Activated B cell treated with CpG ODN at 0.5 μM for 24 hours (primary cell): Measurements from ENCODE around the gene ADIPOQ. TPM values are rescaled to one million over a fixed set of nuclear protein-coding genes. Genes with fewer than 3 reads are reported as not detected.
"Not testable (repeated sequence)": the region's sequence is repeated elsewhere in the genome, so short reads cannot be mapped to it uniquely, and the experiment has no call there.

Experiments
- ATAC-seq: fragments of 200-7000 bp; cut with Tn5 transposase; one replicate; pipeline ENCODE4 v1.10.0; 2021; ENCODE audit warnings: low read depth, mild to moderate bottlenecking, moderate library complexity
- CTCF ChIA-PET: fragments of 350-600 bp; sonication (Branson Sonifier 250); formaldehyde crosslinking; loops from one replicate; lab custom pipeline; 2021; ENCODE audit warnings: antibody characterized with exemption; lab: Charles Lee
- POLR2A ChIA-PET: fragments of 350-600 bp; sonication (Branson Sonifier 250); formaldehyde crosslinking; loops from one replicate; lab custom pipeline; 2021; ENCODE audit warnings: antibody characterized with exemption; lab: Charles Lee
- DNase-seq: peaks from one replicate; pipeline ENCODE4 v3.0.0; 2022
- H3K27ac Mint-ChIP-seq: one replicate; pipeline ENCODE4 v1.8.0; 2020; ENCODE audit warnings: mixed read lengths
- H3K27me3 Mint-ChIP-seq: one replicate; pipeline ENCODE4 v1.8.0; 2021; ENCODE audit warnings: mixed read lengths
- H3K36me3 Mint-ChIP-seq: one replicate; pipeline ENCODE4 v1.8.0; 2021; ENCODE audit warnings: low read depth, mixed read lengths
- H3K4me1 Mint-ChIP-seq: one replicate; pipeline ENCODE4 v1.8.0; 2021; ENCODE audit warnings: mixed read lengths
- H3K4me3 Mint-ChIP-seq: one replicate; pipeline ENCODE4 v1.8.0; 2020; ENCODE audit warnings: mild to moderate bottlenecking, mixed read lengths
- H3K9me3 Mint-ChIP-seq: one replicate; pipeline ENCODE4 v1.8.0; 2020; ENCODE audit warnings: mixed read lengths
- intact Hi-C: fragments of 100-400 bp; cut with micrococcal nuclease; formaldehyde crosslinking; loops from one replicate; pipeline ENCODE4 v1.15.1; 2024
- total RNA-seq: library from RNA; stranded (reverse); gene quantifications from 2 replicates; pipeline ENCODE4 v1.2.3, GENCODE V29; 2022
- TF ChIP-seq, protein P1 (sequence below): fragments of 200-600 bp; IDR thresholded peaks from one replicate; pipeline ENCODE4 v1.8.0; 2022; ENCODE audit warnings: antibody characterized with exemption, mild to moderate bottlenecking

The ADIPOQ gene
- total RNA-seq, 1 donor from 2014 or later, result not detected

DNA sequence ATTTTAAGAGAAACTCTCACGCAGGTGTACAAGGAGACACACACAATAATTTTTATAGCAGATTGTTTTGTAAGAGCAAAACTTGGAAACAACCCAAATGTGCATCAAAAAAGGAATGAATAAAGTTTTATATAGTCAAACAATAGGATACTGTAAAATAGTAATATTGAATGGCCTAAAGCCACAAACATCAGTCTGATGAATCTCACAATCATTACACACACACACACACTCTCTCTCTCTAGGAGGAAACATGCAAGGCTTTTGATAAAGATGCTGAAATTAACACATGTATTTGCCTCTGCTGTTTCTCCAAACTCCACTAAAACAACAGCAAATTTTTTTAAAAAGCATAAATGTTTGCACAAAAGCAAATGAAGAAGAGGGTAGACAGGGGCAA lies 37.3 kb downstream of the ADIPOQ start:
- no peaks in the 10 kb centered on the region for H3K36me3 Mint-ChIP-seq
- no peak for ATAC-seq
- no peak overlapping the region for H3K4me3 Mint-ChIP-seq
- TF ChIP-seq, protein P1, sequence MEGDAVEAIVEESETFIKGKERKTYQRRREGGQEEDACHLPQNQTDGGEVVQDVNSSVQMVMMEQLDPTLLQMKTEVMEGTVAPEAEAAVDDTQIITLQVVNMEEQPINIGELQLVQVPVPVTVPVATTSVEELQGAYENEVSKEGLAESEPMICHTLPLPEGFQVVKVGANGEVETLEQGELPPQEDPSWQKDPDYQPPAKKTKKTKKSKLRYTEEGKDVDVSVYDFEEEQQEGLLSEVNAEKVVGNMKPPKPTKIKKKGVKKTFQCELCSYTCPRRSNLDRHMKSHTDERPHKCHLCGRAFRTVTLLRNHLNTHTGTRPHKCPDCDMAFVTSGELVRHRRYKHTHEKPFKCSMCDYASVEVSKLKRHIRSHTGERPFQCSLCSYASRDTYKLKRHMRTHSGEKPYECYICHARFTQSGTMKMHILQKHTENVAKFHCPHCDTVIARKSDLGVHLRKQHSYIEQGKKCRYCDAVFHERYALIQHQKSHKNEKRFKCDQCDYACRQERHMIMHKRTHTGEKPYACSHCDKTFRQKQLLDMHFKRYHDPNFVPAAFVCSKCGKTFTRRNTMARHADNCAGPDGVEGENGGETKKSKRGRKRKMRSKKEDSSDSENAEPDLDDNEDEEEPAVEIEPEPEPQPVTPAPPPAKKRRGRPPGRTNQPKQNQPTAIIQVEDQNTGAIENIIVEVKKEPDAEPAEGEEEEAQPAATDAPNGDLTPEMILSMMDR, result no peak
- ChIA-PET CTCF (interaction anchor here (2.4 kb wide), 1 partner anchor 30 kb away, joined by 7 read pairs; no protein-coding TSS in a partner anchor), POLR2A (no interaction called here)
- no peaks in the 10 kb centered on the region for H3K9me3 Mint-ChIP-seq
- peaks cover 1% of the 10 kb centered on the region for H3K27me3 Mint-ChIP-seq
- H3K27ac Mint-ChIP-seq, result no peak overlapping the region
- no peak for DNase-seq
- H3K4me1 Mint-ChIP-seq, result peaks cover 3% of the 10 kb centered on the region
- intact Hi-C loops, result no loop called here

DNA sequence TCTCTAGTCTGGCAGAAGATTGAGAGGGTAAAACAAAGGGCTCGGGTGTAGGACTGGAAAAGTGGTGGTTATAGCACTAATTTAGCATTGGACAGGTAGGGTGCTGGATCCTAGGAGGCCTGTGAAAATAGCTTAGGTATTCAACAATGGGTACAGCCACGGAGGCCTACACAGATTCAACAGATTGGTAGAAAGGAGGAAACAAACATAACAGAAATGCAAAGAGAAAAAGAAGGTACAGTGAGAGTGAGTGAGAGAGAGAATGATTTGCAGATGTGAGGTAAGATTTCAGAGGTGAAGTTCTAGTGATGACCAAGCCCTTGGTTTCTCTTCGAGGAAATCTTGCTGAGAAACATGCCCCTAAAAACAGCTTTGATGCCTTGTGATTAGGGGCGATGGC lies 37.9 kb downstream of the ADIPOQ start:
- no peak overlapping the region for H3K4me3 Mint-ChIP-seq
- CTCF ChIA-PET, result interaction anchor here (2.4 kb wide), 1 partner anchor 31 kb away, joined by 7 read pairs; no protein-coding TSS in a partner anchor
- H3K27ac Mint-ChIP-seq, result no peak overlapping the region
- peaks cover 5% of the 10 kb centered on the region for H3K27me3 Mint-ChIP-seq
- ATAC-seq (no peak), DNase-seq (no peak)
- H3K9me3 Mint-ChIP-seq, result no peaks in the 10 kb centered on the region
- POLR2A ChIA-PET, result no interaction called here
- TF ChIP-seq, protein P1, result no peak
- H3K36me3 Mint-ChIP-seq, result no peaks in the 10 kb centered on the region
- peaks cover 3% of the 10 kb centered on the region for H3K4me1 Mint-ChIP-seq
- intact Hi-C loops, result no loop called here

DNA sequence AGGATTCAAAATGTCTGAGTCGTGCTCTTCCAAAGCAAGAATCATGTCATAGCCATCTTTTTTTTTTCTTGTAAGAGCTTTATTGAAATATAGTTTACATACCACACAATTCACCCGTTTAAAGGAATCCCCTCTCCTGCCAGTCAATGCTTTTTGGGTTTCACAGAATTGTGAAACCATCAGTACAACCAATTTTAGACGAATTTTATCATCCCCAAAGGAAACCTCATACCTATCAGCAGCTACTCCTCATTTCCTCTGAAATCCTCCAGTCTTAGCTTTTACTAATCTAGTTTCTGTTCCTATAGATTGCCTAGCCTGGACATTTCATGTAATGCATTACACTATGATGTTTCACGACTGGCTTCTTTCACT lies 39.6 kb downstream of the ADIPOQ start:
- CTCF ChIA-PET, result interaction anchor here (2.4 kb wide), 1 partner anchor 33 kb away, joined by 7 read pairs; no protein-coding TSS in a partner anchor
- DNase-seq (no peak), ATAC-seq (no peak)
- H3K4me1 Mint-ChIP-seq, result peaks cover 3% of the 10 kb centered on the region
- POLR2A ChIA-PET, result no interaction called here
- peaks cover 5% of the 10 kb centered on the region for H3K27me3 Mint-ChIP-seq
- no peaks in the 10 kb centered on the region for H3K36me3 Mint-ChIP-seq
- intact Hi-C loops, result no loop called here
- TF ChIP-seq, protein P1, result no peak
- H3K9me3 Mint-ChIP-seq, result no peaks in the 10 kb centered on the region
- H3K27ac Mint-ChIP-seq, result no peak overlapping the region
- H3K4me3 Mint-ChIP-seq, result no peak overlapping the region

DNA sequence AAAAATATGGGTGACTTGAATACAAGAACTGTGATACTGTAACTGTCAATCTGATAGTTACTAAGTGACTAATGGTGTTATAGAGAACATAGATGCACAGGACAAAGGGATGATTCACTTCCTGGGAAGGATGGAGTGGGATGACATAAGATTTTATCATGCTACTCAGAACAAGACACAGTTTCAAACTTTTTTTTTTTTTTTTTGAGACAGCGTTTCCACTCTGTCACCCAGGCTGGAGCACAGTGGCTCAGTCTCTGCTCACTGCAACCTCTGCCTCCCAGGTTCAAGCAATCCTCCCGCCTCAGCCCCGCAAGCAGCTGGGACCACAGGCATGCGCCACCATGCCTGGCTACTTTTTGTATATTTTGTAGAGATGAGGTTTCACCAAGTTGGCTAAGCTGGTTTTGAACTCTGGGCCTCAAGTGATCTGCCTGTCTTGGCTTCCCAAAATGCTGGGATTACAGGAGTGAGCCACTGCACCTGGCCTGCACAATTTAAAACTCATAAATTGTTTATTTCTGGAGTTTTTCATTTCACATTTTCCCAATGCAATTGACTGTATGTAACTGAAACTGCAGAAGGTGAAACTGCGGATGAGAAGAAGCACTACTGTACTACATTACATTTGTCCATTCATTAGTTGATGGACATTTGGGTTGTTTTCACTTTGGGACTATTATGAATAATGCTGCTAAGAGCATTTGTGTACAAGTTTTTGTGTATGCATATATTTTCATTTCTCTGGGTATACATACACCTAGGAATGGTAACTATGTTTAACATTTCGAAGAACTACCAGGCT lies 40.6 kb downstream of the ADIPOQ start:
- POLR2A ChIA-PET, result no interaction called here
- peaks cover 3% of the 10 kb centered on the region for H3K4me1 Mint-ChIP-seq
- no peak overlapping the region for H3K27ac Mint-ChIP-seq
- H3K9me3 Mint-ChIP-seq, result no peaks in the 10 kb centered on the region
- DNase-seq (no peak), ATAC-seq (no peak)
- peaks cover 5% of the 10 kb centered on the region for H3K27me3 Mint-ChIP-seq
- H3K36me3 Mint-ChIP-seq, result no peaks in the 10 kb centered on the region
- TF ChIP-seq, protein P1, result no peak
- CTCF ChIA-PET, result no interaction called here
- H3K4me3 Mint-ChIP-seq, result no peak overlapping the region
- intact Hi-C loops, result no loop called here

DNA sequence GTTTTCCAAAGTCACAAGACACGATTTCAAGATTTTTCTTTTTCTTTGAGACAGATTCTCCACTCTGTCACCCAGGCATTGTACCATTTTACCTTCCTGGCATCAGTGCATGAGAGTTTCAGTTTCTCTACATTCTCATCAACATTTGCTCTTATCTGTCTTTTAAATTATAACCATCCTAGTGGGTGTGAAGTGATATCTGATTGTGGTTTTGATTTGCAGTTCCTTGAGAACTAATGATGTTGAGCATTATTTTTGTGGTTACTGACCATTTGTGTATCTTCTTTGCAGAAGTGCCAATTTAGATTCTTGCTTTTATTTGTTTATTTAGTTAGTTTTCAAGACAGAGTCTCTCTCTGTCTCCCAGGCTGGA lies 41.2 kb downstream of the ADIPOQ start:
- CTCF ChIA-PET, result no interaction called here
- no peak overlapping the region for H3K27ac Mint-ChIP-seq
- TF ChIP-seq, protein P1, result no peak
- POLR2A ChIA-PET, result no interaction called here
- intact Hi-C loops, result no loop called here
- ATAC-seq (no peak), DNase-seq (no peak)
- H3K4me3 Mint-ChIP-seq, result no peak overlapping the region
- H3K36me3 Mint-ChIP-seq, result no peaks in the 10 kb centered on the region
- no peaks in the 10 kb centered on the region for H3K9me3 Mint-ChIP-seq
- peaks cover 3% of the 10 kb centered on the region for H3K4me1 Mint-ChIP-seq
- H3K27me3 Mint-ChIP-seq, result peaks cover 5% of the 10 kb centered on the region

DNA sequence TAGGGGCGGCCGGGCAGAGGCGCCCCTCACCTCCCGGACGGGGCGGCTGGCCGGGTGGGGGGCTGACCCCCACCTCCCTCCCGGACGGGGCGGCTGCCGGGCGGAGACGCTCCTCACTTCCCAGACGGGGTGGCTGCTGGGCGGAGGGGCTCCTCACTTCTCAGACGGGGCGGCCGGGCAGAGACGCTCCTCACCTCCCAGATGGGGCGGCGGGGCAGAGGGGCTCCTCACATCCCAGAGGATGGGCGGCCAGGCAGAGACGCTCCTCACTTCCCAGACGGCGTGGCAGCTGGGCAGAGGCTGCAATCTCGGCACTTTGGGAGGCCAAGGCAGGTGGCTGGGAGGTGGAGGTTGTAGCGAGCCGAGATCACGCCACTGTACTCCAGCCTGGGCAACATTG lies 42.4 kb downstream of the ADIPOQ start:
- H3K4me3 Mint-ChIP-seq, ATAC-seq, H3K4me1 Mint-ChIP-seq, POLR2A ChIA-PET, H3K9me3 Mint-ChIP-seq, H3K36me3 Mint-ChIP-seq, DNase-seq, intact Hi-C loops, H3K27ac Mint-ChIP-seq, CTCF ChIA-PET, H3K27me3 Mint-ChIP-seq: not testable (repeated sequence)
